GM19238 (cell line): ENCODE measurements around the gene IL11.

Experiments used
- DNase-seq: peaks from one replicate; pipeline ENCODE4 v3.0.0; 2011; ENCODE audit warnings: low spot score; ENCODE audit not compliant: insufficient read length

Gene IL11

DNA sequence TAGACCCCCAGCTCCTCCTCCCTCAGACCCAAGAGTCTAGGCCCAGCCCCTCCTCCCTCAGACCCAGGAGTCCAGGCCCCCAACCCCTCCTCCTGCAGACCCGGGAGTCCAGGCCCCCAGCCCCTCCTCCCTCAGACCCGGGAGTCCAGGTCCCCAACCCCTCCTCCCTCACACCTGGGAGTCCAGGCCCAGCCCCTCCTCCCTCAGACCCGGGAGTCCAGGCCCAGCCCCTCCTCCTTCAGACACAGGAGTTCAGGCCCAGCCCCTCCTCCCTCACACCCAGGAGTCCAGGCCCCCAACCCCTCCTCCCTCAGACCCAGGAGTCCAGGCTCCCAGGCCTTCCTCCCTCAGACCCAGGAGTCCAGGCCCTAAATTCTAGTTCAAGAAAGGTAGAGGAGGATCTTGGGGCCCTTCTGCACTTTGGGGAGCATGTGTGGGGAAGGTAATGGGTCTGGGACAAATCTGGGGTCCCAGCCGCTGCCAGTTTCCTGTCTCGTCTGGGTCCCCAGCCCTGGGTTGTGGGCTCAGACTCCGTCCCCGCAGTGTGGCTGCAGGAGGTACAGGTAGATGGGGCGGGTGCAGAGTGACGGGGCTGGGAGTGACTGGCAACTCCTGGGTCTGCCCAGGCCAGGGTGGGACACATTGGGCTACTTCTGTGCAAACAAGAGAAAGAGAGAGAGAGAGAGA lies 3.2 kb upstream of the IL11 start:
- DNase-seq = no peak

- DNase-seq = no peak
Measured at GRCh38 chr19:55372316-55373081, 2.2 kb upstream of the IL11 start.

- DNase-seq = peak; percentile 64
Measured at GRCh38 chr19:55369653-55370304, 484 bp downstream of the IL11 start.

GRCh38 chr19:55368701-55369563 lies 1.3 kb downstream of the IL11 start:
- no peak for DNase-seq

- no peak for DNase-seq
Measured at GRCh38 chr19:55368106-55368505, 2.2 kb downstream of the IL11 start.

DNA sequence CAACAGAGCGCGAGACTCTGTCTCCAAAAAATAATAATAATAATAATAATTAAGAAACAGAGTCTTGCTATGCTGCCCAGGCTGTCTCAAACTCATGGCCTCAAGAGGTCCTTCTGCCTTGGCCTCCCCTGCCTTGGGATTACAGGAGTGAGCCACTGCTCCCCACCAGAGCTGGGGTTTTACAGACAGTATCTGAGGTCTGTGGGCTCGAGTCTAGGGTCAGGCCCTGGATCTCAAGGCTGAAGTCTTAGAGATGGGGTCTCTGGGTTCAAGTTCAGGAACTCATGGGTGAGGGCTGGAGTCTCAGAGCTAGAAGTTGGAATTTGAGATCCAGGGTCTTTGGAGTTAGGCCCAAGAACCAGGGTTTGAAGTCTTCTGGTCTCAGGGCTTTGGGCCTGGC lies 3.5 kb downstream of the IL11 start:
- no peak for DNase-seq

GRCh38 chr19:55365964-55366363 lies 4.3 kb downstream of the IL11 start:
- DNase-seq = no peak

DNA sequence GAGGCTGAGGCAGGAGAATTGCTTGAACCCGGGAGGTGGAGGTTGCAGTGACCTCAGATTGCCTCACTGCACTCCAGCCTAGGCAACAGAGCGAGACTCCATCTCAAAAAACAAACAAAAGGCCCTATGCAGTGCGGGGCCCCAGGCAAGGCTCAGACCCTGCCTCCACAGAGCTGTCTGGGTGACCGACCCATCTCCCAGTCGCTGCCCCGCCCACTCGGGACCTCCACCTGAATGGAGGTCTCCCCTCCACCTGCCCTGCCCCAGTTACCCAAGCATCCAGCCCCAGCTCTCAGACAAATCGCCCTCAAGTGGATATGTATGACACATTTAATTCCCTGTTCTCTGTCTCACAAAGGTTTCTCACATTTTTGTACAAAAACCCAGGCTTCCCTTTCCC lies 5.0 kb downstream of the IL11 start:
- no peak for DNase-seq

- DNase-seq = no peak
Measured at GRCh38 chr19:55362990-55363716, 7.1 kb downstream of the IL11 start, which contains the start of gene GARIN5B. TSS of gene GARIN5B (minus strand) at chr19:55363260. CDS start at chr19:55363066, 194 bp downstream.

GRCh38 chr19:55362174-55362989 lies 7.9 kb downstream of the IL11 start:
- no peak for DNase-seq

DNA sequence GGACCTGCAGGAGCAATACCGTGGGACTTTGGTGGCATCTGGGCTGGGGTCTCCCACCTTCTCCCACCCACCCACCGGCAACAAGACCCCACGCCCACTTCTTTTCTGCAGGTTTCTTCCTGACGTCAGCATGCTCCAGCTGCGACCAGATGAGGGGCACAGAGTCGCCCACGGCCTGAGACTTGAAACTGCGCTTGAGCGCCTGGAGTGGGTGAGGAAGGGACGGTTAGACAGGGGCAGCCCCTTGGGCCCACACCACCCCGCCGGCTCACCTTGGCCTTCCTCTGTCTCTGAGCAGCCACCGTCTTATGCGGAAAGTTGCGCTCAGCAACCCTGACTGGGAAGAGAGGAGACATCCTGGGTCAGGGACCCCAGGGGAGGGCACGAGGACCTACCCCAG lies 9.4 kb downstream of the IL11 start:
- DNase-seq = no peak

- DNase-seq = no peak
Measured at GRCh38 chr19:55358943-55359908, 11.0 kb downstream of the IL11 start.

DNA sequence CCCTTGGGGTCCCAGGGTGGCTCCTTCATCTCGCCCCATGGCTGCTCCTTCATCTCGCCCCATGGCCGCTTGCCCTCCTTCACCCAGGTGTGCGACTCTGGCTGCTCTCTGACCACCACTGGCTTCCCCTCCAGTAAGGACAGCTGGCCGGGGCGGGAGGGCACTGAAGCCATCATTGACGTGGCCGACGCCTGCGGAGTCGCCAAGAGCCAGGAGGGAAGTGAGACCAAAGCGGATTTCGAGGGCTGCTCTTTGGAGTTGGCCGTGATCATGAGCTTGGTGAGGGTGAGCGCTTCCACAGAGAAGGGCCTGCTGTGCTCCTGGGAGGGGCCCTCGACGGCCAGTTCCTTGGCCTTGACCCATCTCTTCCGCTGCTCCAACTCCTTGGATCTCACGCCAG lies 11.8 kb downstream of the IL11 start:
- no peak for DNase-seq

GRCh38 chr19:55355213-55355821 lies 14.9 kb downstream of the IL11 start:
- no peak for DNase-seq

- DNase-seq = no peak
Measured at GRCh38 chr19:55354698-55355212, 15.5 kb downstream of the IL11 start, which contains the start of gene COX6B2. TSS of gene COX6B2 (minus strand) at chr19:55354719. CDS start at chr19:55354521, 198 bp downstream.

- DNase-seq = peak; percentile 78
Measured at GRCh38 chr19:55353803-55354697, 16.2 kb downstream of the IL11 start.

DNA sequence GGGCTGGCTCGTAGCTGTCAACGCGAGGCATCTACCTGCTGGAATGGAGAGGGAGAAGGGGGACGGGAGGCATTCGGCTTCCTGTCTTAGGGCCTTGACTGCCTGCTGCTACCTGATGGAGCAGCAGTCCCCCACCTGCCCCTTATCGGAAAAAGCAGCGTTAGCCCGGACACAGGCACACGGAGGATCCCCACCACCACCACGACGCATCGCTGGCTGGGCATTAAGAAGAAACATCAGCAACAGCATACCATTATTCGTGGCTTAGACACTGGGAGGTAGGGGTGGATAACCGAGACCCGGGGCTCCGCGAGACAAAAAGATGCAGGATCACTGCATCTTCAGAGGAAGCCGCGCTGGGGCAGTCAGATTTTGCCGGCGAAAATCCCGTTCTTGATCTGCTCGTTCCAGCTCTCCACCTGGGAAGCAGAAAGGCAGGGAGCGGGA lies 16.9 kb downstream of the IL11 start:
- DNase-seq = no peak
